ENCODE results near the gene CIAO3.
A peak's percentile ranks its signal among the peaks of the same experiment; 100 is the strongest.

The CIAO3 gene

DNA sequence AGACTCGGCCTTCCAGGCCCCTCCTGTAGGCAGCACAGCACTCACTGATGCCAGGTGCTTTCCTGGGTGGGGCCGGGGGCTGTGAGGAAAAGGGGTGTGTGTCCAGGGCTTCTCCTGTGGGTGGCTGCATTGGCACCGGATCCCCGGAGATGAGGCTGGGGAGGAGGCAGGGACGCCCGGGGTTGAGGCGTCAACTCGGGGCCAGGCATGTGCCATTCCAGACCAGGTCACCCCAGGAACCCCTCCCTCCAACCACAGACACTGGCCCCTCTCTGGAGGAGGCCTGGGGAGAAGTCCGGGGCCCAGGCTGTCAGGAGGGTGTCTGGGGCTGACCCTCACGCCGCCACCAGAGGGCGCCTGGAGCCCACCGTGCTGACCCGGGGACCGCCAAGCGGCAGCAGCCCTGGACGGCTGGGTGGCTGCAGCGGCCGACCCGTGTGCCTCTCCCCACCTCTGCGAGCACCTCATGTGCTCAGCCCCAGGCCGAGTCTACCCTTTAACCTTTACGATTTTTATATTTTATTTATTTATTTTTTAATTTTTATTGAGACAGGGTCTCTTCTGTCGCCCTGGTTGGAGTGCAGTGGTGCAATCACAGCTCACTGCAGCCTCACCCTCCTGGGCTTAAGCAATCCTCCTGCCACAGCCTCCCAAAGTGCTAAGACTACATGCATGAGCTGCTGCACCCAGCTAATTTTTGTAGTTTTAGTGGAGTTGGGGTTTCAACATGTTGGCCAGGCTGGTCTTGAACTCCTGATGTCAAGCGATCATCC, 29.1 kb downstream of the CIAO3 start:
- no peak overlapping the region for H3K4me3 ChIP-seq (ENCODE audit: low read depth, low read length)
- no peak for DNase-seq (ENCODE audit: low read depth)
- TF ChIP-seq, protein P1, sequence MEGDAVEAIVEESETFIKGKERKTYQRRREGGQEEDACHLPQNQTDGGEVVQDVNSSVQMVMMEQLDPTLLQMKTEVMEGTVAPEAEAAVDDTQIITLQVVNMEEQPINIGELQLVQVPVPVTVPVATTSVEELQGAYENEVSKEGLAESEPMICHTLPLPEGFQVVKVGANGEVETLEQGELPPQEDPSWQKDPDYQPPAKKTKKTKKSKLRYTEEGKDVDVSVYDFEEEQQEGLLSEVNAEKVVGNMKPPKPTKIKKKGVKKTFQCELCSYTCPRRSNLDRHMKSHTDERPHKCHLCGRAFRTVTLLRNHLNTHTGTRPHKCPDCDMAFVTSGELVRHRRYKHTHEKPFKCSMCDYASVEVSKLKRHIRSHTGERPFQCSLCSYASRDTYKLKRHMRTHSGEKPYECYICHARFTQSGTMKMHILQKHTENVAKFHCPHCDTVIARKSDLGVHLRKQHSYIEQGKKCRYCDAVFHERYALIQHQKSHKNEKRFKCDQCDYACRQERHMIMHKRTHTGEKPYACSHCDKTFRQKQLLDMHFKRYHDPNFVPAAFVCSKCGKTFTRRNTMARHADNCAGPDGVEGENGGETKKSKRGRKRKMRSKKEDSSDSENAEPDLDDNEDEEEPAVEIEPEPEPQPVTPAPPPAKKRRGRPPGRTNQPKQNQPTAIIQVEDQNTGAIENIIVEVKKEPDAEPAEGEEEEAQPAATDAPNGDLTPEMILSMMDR (IDR thresholded peaks at IDR 0.05; ENCODE audit: low read depth, low read length, missing control alignments), result peak; percentile 92

DNA sequence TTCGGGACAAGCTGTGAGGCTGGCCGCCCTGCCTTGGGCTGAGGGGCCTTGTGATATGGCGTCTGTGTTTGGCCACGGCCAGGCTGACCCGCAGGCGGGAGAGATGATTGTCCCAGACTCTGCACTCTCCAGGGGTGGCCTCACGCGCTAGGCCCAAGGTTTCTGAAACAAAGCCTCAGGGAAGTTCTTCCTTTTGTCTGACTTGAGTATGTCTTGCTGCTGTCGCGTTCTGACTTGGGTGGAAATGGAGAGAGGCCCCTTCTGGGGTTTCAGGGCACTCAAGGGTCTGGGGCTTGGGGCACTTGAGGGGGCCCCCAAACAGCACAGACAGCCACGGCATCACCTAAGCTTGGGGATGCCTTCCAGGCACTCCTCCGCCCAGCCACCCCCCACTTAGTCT, 29.7 kb downstream of the CIAO3 start:
- TF ChIP-seq, protein P1 (IDR thresholded peaks at IDR 0.05; ENCODE audit: low read depth, low read length, missing control alignments), result no peak
- no peak overlapping the region for H3K4me3 ChIP-seq (ENCODE audit: low read depth, low read length)
- no peak for DNase-seq (ENCODE audit: low read depth)

DNA sequence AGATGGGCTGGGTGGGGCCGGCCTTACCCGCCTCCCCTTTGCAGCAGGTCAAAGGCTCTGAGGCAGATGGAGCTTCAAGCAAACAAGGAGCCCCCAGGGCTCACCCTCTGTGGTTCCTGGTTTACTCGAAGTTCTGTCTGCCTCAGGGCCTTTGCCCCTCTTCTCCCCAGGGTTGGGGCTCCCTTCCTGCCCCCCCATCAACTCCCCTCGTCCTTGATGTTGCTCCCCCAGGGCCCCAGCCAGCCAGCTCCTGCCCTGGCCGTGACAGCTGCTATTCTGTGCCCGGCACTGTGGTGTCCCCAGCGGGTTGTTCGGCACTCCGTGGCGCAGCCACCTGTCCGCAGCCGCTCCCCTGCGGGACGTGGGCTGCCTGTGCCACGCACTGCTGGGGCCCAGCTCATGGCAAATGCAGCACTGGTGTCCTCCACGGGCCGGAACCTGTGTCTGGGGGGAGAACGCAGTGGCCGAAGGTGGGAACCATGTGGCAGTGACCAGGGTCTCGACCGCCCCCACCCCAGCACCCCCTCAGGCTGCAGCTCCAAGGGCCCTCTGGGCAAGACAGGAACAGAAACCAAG, 30.2 kb downstream of the CIAO3 start:
- TF ChIP-seq, protein P1 (IDR thresholded peaks at IDR 0.05; ENCODE audit: low read depth, low read length, missing control alignments), result no peak
- no peak for DNase-seq (ENCODE audit: low read depth)
- H3K4me3 ChIP-seq (ENCODE audit: low read depth, low read length), result no peak overlapping the region

DNA sequence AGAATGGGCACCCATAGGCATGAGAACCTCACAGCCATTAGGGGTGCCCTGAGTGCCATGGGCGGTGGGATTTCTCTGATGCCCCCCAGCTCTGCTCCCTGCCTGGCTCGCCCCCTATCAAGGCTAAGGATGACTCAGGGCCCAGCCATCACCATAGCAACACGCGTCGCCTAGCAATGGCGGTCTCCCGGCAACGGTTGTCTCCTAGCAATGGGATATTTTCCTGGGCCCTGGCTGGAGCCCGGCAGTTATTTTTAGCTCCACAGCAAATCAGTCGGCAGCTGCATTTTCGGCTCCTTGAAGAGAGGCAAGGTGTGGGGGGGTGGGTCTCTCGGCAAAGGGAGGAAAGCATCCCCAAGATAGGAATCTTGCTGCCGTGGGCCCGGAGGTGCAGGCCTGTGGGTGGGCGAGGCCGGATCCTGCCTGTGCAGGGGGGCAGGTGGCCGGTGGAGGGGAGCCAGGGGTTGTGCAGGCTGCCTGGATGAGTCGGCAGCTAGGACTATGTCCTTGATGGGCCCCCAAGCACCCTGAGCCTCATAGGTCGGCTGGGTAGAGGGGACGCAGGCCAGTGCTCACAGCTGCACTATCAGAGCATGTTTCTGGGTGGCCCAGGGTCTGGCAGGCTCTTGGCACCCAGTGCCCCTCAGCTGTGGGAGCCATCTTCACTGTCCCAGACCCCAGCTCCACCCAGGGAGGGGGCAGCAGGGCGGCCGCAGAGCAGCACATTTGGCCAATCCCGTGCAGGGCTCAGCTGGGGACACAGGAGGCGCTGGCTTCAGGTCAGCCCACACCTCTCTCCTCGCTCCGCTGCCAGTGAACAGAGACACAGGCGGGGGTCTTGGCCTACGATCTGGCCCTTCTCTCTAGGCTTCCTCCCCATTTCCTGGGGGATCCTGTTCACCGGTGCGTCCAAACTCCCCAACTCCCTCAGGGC, 31.0 kb downstream of the CIAO3 start:
- DNase-seq (ENCODE audit: low read depth), result no peak
- no peak overlapping the region for H3K4me3 ChIP-seq (ENCODE audit: low read depth, low read length)
- TF ChIP-seq, protein P1 (IDR thresholded peaks at IDR 0.05; ENCODE audit: low read depth, low read length, missing control alignments), result no peak

DNA sequence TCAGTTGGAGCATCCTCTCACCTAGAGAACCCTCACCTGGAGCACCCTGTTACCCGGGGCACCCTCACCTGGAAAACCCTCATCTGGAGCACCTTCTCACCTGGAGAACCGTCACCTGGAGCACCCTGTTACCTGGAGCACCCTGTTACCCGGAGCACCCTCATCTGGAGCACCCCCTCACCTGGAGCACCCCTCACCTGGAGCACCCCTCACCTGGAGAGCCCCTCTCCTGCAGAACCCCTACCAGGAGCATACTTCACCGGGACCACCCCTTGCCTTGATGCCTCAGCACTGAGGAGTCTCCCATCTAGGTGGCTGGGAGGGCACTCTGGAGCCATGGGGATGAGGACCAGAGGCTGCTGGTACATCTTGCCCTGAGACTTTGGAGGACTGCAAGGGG, 31.8 kb downstream of the CIAO3 start:
- no peak overlapping the region for H3K4me3 ChIP-seq (ENCODE audit: low read depth, low read length)
- TF ChIP-seq, protein P1 (IDR thresholded peaks at IDR 0.05; ENCODE audit: low read depth, low read length, missing control alignments), result no peak
- no peak for DNase-seq (ENCODE audit: low read depth)

DNA sequence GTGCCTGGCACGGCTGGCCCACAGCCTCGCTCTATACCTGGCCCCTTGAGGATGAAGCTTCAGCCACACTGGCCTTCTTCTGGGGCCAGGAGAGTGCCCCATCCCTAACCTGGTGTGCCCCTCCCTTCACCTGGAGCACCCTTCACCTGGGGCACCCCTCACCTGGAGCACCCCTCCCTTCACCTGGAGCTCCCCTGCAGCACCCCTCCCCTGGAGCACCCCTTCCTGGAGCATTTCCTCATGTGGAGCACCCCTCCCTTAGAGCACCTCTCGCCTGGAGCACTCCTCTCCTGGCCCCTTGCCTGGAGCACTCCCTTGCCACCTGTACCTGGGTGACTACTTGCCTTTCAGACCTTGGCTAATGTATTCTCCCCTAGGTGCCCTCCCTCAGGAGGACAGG, 32.8 kb downstream of the CIAO3 start:
- TF ChIP-seq, protein P1 (IDR thresholded peaks at IDR 0.05; ENCODE audit: low read depth, low read length, missing control alignments), result no peak
- H3K4me3 ChIP-seq (ENCODE audit: low read depth, low read length), result no peak overlapping the region
- DNase-seq (ENCODE audit: low read depth), result no peak
